Esophagus (tissue), 2 donors: ENCODE measurements around the gene CIT. TPM values are rescaled to one million over a fixed set of nuclear protein-coding genes. Genes with fewer than 3 reads are reported as not detected.

Experiments
- H3K27ac ChIP-seq, 2 donors: one replicate each; pipeline ENCODE4 v1.5.1; 2013; ENCODE audit warnings: low read depth in 2 of 2, mild to moderate bottlenecking in 2 of 2, inconsistent platforms in 1 of 2, low read length in 1 of 2, moderate library complexity in 1 of 2
- H3K27me3 ChIP-seq, 2 donors: one replicate each; pipeline ENCODE4 v1.6.1; 2013; ENCODE audit warnings: low read length in 2 of 2, control low read depth in 1 of 2, mild to moderate bottlenecking in 1 of 2; ENCODE audit not compliant: insufficient read depth in 2 of 2, control insufficient read depth in 1 of 2
- H3K36me3 ChIP-seq, 2 donors: one replicate each; pipeline ENCODE4 v1.6.1; 2013; ENCODE audit warnings: low read length in 1 of 2; ENCODE audit not compliant: control insufficient read depth in 2 of 2, insufficient read depth in 2 of 2
- H3K4me1 ChIP-seq, 2 donors: one replicate each; pipeline ENCODE4 v1.6.1; 2013; ENCODE audit warnings: low read length in 1 of 2; ENCODE audit not compliant: control insufficient read depth in 2 of 2, insufficient read depth in 2 of 2
- H3K4me3 ChIP-seq, 2 donors: one replicate each; pipeline ENCODE4 v1.5.1; 2013; ENCODE audit warnings: low read length in 2 of 2, mild to moderate bottlenecking in 2 of 2, low read depth in 1 of 2, moderate library complexity in 1 of 2
- H3K9me3 ChIP-seq, 2 donors: one replicate each; pipeline ENCODE4 v1.6.1; 2013; ENCODE audit warnings: mild to moderate bottlenecking in 2 of 2, low read depth in 1 of 2, low read length in 1 of 2, moderate library complexity in 1 of 2; ENCODE audit not compliant: control insufficient read depth in 2 of 2, insufficient read depth in 1 of 2
- WGBS, 2 donors: extraction: QIAGEN DNeasy Blood & Tissue Kit; methylation state at CpG; one replicate each; pipeline ENCODE4 v1.1.7; 2013; 5-methylcytosine and 5-hydroxymethylcytosine counted together
- polyA plus RNA-seq, 2 donors: library from polyadenylated mRNA; stranded (reverse); fragments of 200-250 nt; gene quantifications; one replicate each; pipeline ENCODE4 v1.2.3, GENCODE V29; 2013
- donor health status: healthy with polysubstance abuse.
- donor health status: Bipolar disorder and iron deficiency.

The CIT gene
- polyA plus RNA-seq, 2 donors = 2.9 to 4.1 TPM

DNA sequence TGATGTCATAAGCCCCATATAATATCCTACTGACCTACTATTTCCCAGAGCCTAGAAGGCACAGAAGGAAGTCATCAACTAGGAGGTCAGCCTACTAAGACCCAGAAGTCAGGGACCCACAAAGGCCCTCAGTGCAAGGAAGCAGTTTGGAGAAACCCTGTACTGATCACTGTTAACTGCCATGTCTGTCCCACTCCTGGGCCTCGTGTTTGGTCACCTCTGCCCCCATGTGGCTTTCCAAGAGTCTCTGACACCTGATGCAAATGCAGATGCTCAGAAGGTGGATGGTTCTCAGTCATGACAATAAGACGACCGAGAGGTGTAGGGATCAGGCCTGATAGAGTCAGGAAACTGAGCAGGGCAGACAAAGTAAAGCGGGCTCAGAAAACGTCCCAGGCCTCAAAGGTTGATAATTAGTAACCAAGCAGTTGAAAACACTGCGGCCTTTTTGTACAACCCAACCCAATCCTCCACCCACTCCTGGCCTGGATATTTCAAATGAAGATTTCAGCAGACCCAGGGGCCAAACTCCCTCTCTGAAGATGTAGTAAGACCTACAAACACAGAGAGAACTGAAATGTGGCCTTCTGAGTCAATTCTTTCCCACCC lies 185.8 kb downstream of the CIT start:
- H3K4me1 ChIP-seq = peaks cover 0 to 4% of the 10 kb centered on the region in 2 donors
- WGBS, 2 donors = 87 to 88% methylated on average over 6 of the region's 6 CpGs
- H3K27me3 ChIP-seq = no peaks in the 10 kb centered on the region
- no peaks in the 10 kb centered on the region for H3K36me3 ChIP-seq
- H3K9me3 ChIP-seq = no peaks in the 10 kb centered on the region
- H3K4me3 ChIP-seq = no peak overlapping the region
- H3K27ac ChIP-seq = no peak overlapping the region

- Histone ChIP-seq H3K36me3 (no peaks in the 10 kb centered on the region), H3K27me3 (no peaks in the 10 kb centered on the region), H3K4me1 (peaks cover 0 to 4% of the 10 kb centered on the region in 2 donors), H3K27ac (no peak overlapping the region), H3K9me3 (no peaks in the 10 kb centered on the region), H3K4me3 (no peak overlapping the region)
- 98% methylated on average over 38 of the region's 38 CpGs for WGBS, 2 donors
These were observed 187.1 kb downstream of the CIT start for GRCh38 chr12:119689935-119690500.

DNA sequence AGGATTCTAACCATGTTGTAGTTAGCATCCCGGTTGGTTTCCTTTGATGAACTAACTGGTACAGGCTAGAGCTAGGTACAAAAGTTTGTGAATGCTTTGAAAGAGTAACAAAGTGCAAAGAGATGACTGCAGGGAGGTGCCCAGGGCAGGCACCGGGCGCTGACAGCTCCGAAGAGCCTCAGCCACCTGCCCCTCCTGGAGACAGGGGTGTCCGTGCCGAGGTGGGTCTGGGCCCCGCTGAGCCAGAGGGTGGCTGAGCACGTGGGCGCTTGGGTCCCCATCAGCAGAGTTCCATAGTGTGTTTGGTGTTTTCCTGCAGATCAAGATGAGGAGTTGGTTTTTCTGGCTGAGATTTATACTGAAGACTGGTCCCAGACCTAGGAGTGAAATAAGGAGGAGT lies 189.2 kb downstream of the CIT start:
- 95 to 96% methylated on average over 9 of the region's 9 CpGs for WGBS, 2 donors
- Histone ChIP-seq H3K27me3 (no peaks in the 10 kb centered on the region), H3K36me3 (no peaks in the 10 kb centered on the region), H3K4me3 (no peak overlapping the region), H3K4me1 (peaks cover 0 to 2% of the 10 kb centered on the region in 2 donors), H3K9me3 (no peaks in the 10 kb centered on the region), H3K27ac (no peak overlapping the region)

- H3K9me3 ChIP-seq = no peaks in the 10 kb centered on the region
- no peak overlapping the region for H3K27ac ChIP-seq
- H3K4me3 ChIP-seq = no peak overlapping the region
- H3K27me3 ChIP-seq = no peaks in the 10 kb centered on the region
- H3K36me3 ChIP-seq = no peaks in the 10 kb centered on the region
- peaks cover 0 to 2% of the 10 kb centered on the region in 2 donors for H3K4me1 ChIP-seq
- 73 to 76% methylated on average over 14 of the region's 14 CpGs for WGBS, 2 donors
These were observed 189.7 kb downstream of the CIT start for GRCh38 chr12:119687406-119687805.

DNA sequence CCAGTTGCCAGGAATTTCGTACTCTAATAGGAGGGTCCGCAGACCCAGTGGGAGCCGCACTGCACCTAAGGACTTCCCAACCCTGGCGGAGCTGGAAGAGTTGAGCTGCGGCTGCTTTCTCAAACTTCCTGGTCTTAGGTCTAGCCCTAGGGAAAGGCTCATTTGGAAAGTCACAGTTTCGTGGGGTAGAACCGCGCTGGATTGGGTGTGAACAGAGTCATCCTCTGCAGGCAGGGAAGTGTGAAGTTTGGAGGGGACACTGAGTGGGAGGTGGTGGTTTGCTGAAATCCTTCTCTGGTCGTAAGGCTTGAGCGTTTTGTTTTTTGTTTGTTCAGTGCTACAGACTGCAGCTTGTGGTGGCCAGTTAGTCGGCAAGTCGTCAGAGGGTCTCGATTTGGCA lies 190.3 kb downstream of the CIT start:
- H3K4me3 ChIP-seq = no peak overlapping the region
- WGBS, 2 donors = 93 to 94% methylated on average over 13 of the region's 13 CpGs
- H3K9me3 ChIP-seq = no peaks in the 10 kb centered on the region
- no peak overlapping the region for H3K27ac ChIP-seq
- no peaks in the 10 kb centered on the region for H3K27me3 ChIP-seq
- peaks cover 0 to 2% of the 10 kb centered on the region in 2 donors for H3K4me1 ChIP-seq
- H3K36me3 ChIP-seq = peaks cover 0 to 3% of the 10 kb centered on the region in 2 donors

GRCh38 chr12:119686355-119686754 lies 190.8 kb downstream of the CIT start:
- Histone ChIP-seq H3K27ac (no peak overlapping the region), H3K4me1 (peaks cover 0 to 2% of the 10 kb centered on the region in 2 donors)
- WGBS, 2 donors = 73 to 83% methylated on average over 12 of the region's 12 CpGs

DNA sequence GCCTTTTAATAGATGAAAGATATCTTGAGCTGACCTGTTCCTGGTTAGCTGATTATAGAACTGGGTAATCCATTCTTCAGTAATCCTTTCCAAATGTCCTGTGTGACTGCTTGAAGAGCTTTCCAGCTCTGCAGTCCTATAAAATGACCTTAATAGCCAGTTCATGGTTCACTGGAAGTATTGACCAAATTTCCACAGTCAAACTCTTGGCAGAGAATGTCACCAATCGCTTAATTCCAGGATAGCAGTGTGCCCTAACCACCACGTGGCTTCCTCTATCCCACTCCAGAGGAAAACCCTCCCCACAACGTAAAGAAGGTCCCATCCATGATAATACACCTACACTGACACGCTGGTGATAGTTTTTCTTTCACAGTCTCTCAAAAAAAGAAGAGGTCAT lies 191.7 kb downstream of the CIT start:
- Histone ChIP-seq H3K36me3 (peaks cover 8 to 13% of the 10 kb centered on the region in 2 donors), H3K4me3 (no peak overlapping the region), H3K4me1 (peaks cover 0 to 2% of the 10 kb centered on the region in 2 donors), H3K9me3 (no peaks in the 10 kb centered on the region), H3K27ac (no peak overlapping the region), H3K27me3 (no peaks in the 10 kb centered on the region)
- 77 to 85% methylated on average over 4 of the region's 4 CpGs for WGBS, 2 donors

More at GRCh38 chr12:119686355-119686754, 190.8 kb downstream of the CIT start:
- Histone ChIP-seq H3K27me3 (no peaks in the 10 kb centered on the region), H3K9me3 (no peaks in the 10 kb centered on the region), H3K4me3 (no peak overlapping the region), H3K36me3 (peaks cover 0 to 6% of the 10 kb centered on the region in 2 donors)

- Histone ChIP-seq H3K27me3 (no peaks in the 10 kb centered on the region), H3K4me3 (no peak overlapping the region), H3K4me1 (peaks cover 0 to 2% of the 10 kb centered on the region in 2 donors), H3K36me3 (peaks cover 13 to 18% of the 10 kb centered on the region in 2 donors), H3K9me3 (no peaks in the 10 kb centered on the region), H3K27ac (no peak overlapping the region)
- 62 to 63% methylated on average over 10 of the region's 10 CpGs for WGBS, 2 donors
These were observed 192.3 kb downstream of the CIT start for GRCh38 chr12:119684711-119685369.

DNA sequence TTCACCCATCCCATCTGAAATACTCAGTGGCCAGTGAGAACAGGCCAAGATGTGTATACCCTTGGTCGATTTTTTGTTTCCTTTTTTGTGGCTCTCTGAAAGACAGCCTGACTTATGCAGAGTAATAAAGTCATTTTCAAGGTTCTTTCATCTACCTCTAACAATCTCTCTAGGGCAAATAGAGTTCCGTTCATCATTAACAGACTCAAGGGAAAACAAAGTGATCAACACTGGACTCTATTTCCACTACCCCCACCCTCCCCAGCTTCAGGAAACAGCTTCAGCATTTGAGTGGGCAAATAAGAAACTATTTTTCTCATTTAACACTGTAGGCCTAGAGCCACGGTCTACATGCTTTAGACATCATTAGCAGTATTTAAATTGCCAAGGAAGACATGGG lies 193.3 kb downstream of the CIT start:
- no peak overlapping the region for H3K27ac ChIP-seq
- WGBS, 2 donors = 66 to 79% methylated on average over 3 of the region's 3 CpGs

More for the DNA sequence above, 193.3 kb downstream of the CIT start:
- no peak overlapping the region for H3K4me3 ChIP-seq
- H3K4me1 ChIP-seq = peaks cover 0 to 2% of the 10 kb centered on the region in 2 donors
- H3K36me3 ChIP-seq = peaks cover 18 to 23% of the 10 kb centered on the region in 2 donors
- H3K27me3 ChIP-seq = no peaks in the 10 kb centered on the region
- H3K9me3 ChIP-seq = no peaks in the 10 kb centered on the region
